GM21717 (cell line): Measurements from ENCODE around the gene PTGER1.

Source experiments
- ATAC-seq: cut with Tn5 transposase; IDR thresholded peaks from one replicate; pipeline ENCODE4 v1.9.1; 2021; ENCODE audit warnings: mild to moderate bottlenecking, moderate library complexity; ENCODE audit not compliant: unreplicated experiment

PTGER1 gene

GRCh38 chr19:14442891-14443631 lies 32.1 kb downstream of the PTGER1 start:
- ATAC-seq, result no peak

GRCh38 chr19:14441041-14441938 lies 33.9 kb downstream of the PTGER1 start:
- ATAC-seq, result no peak

GRCh38 chr19:14440049-14440448 lies 35.1 kb downstream of the PTGER1 start:
- ATAC-seq, result peak; percentile 71

GRCh38 chr19:14439014-14439413 lies 36.1 kb downstream of the PTGER1 start:
- no peak for ATAC-seq

GRCh38 chr19:14437578-14438140 lies 37.5 kb downstream of the PTGER1 start:
- no peak for ATAC-seq

GRCh38 chr19:14435320-14436050 lies 39.7 kb downstream of the PTGER1 start:
- ATAC-seq, result no peak

- ATAC-seq, result no peak
These were observed 40.4 kb downstream of the PTGER1 start for GRCh38 chr19:14434543-14435319.

- no peak for ATAC-seq
These were observed 41.3 kb downstream of the PTGER1 start for GRCh38 chr19:14433554-14434501.

- no peak for ATAC-seq
These were observed 42.2 kb downstream of the PTGER1 start, which contains the start of gene PKN1 for GRCh38 chr19:14432791-14433553. Gene PKN1 (plus strand): TSS chr19:14433306. CDS start chr19:14433522, 216 bp downstream.

GRCh38 chr19:14430712-14431111 lies 44.4 kb downstream of the PTGER1 start:
- no peak for ATAC-seq

- ATAC-seq, result no peak
These were observed 46.2 kb downstream of the PTGER1 start for GRCh38 chr19:14428882-14429416.

GRCh38 chr19:14427461-14427860 lies 47.7 kb downstream of the PTGER1 start:
- ATAC-seq, result no peak

GRCh38 chr19:14425696-14426138 lies 49.4 kb downstream of the PTGER1 start:
- no peak for ATAC-seq
